Measurements from ENCODE around the gene CDK16. TPM values are rescaled to one million over a fixed set of nuclear protein-coding genes. Genes with fewer than 3 reads are reported as not detected.

The CDK16 gene
- total RNA-seq, 2 experiments from 2014 or later, result 64.3 to 68.8 TPM

DNA sequence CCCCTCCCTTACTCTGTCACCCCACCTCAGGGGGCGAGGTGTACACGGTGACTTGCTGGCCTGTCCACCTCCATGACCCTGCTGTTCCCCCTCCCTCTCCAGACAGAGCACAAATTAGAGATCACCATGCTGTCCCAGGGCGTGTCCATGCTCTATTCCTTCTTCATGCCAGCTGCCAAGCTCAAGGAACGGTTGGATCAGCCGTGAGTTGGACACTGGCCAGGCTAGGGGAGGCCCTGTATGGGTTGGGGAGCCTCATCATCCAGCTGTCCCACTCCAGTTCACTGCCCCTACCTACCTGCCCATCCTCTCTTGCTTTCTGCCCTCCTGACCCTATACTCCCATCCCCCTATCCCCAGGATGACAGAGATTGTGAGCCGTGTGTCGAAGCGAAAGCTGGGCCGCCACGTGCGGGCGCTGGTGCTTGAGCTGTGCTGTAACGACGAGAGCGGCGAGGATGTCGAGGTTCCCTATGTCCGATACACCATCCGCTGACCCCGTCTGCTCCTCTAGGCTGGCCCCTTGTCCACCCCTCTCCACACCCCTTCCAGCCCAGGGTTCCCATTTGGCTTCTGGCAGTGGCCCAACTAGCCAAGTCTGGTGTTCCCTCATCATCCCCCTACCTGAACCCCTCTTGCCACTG lies 3.9 kb upstream of the CDK16 start:
- peaks cover 33% of the 10 kb centered on the region for H3K36me3 Mint-ChIP-seq
- peaks cover 18% of the 10 kb centered on the region for H3K4me1 Mint-ChIP-seq (ENCODE audit: low read depth)
- no peak overlapping the region for H3K27ac Mint-ChIP-seq
- no peak for DNase-seq
- POLR2A ChIA-PET, result no interaction called here
- CTCF ChIA-PET, result interaction anchor here (1.4 kb wide), 1 partner anchor 19 kb away, joined by 3 read pairs; no protein-coding TSS in a partner anchor
- H3K27me3 Mint-ChIP-seq, result no peaks in the 10 kb centered on the region
- H3K9me3 Mint-ChIP-seq, result no peaks in the 10 kb centered on the region
- intact Hi-C loops (cut with micrococcal nuclease), result loop anchor here (5.0 kb wide), 2 partner anchors 98 to 443 kb away; partner anchors contain the start of gene UXT
- no peak overlapping the region for H3K4me3 Mint-ChIP-seq

DNA sequence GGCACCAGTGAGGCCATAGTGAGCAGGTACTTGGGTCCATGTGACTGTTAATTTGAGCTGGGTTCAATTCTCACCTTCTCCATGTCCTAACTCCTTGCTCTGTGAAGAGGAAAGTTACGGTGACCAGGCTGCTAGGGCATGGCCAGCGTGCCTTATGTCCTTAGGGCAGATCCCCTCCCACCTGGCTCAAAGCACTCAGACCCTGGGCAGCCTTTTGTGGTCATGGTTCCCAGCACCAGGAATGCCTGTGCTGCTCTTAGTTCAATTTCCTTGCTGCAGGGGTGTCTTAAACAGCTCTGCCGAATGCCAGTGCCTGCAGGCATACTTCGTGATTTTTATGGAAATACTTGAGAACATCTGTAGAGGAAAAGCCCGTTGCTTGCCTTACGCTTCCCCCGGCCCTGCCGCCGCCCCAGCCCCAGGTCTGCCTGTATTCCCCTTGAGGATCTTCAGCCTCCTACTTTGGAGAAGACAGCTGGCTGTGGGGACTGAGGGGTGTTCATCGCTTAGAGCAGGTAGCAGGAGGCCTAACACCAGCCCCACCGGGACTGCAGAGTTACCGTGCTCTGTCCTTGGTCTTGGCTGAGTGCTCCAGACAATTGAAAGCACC lies 3.1 kb upstream of the CDK16 start:
- H3K4me3 Mint-ChIP-seq, result no peak overlapping the region
- H3K4me1 Mint-ChIP-seq (ENCODE audit: low read depth), result peaks cover 26% of the 10 kb centered on the region
- ChIA-PET POLR2A (interaction anchor here (1.0 kb wide), 1 partner anchor 15 kb away, joined by 4 read pairs; no protein-coding TSS in a partner anchor), CTCF (interaction anchor here (1.4 kb wide), 1 partner anchor 20 kb away, joined by 3 read pairs; no protein-coding TSS in a partner anchor)
- no peak for DNase-seq
- H3K27me3 Mint-ChIP-seq, result no peaks in the 10 kb centered on the region
- no peaks in the 10 kb centered on the region for H3K9me3 Mint-ChIP-seq
- H3K27ac Mint-ChIP-seq, result peak overlapping the region; percentile 97
- intact Hi-C loops (cut with micrococcal nuclease), result loop anchor here (5.0 kb wide), 2 partner anchors 97 to 442 kb away; partner anchors contain the start of gene UXT
- peaks cover 39% of the 10 kb centered on the region for H3K36me3 Mint-ChIP-seq

DNA sequence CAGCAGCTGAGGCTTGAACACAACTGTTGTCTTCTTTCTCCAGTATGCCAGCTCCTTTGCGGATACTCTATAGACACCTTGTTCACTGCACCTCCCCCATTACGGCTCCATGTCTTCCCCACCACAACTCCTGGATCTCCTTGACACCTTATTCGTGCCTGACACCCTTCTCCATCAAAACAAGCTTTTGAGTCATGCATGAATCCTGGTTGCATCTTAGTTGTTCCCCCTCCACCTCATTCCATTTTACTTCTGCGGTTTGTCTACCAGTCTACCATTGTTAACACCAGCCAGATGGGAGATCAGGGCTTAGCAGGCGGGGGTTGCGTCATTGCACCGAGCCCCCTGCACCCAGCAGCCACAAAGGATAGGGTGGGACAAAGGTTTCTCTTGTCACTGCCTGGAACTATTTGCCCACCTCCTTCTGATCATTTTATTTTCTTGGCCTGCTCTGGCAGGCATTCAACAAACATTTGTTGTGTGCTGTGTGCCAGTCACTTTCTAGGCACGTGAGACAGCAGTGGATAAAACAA lies 2.0 kb upstream of the CDK16 start:
- intact Hi-C loops (cut with micrococcal nuclease), result loop anchor here (2.0 to 5.0 kb wide), 3 partner anchors 96 to 441 kb away; partner anchors contain the start of gene UXT
- H3K4me3 Mint-ChIP-seq, result peak overlapping the region; percentile 71
- H3K27me3 Mint-ChIP-seq, result no peaks in the 10 kb centered on the region
- peaks cover 32% of the 10 kb centered on the region for H3K4me1 Mint-ChIP-seq (ENCODE audit: low read depth)
- DNase-seq, result no peak
- ChIA-PET CTCF (no interaction called here), POLR2A (interaction anchor here (1.8 kb wide), 1 partner anchor 25 kb away, joined by 18 read pairs; no protein-coding TSS in a partner anchor)
- H3K27ac Mint-ChIP-seq, result peak overlapping the region; percentile 97
- no peaks in the 10 kb centered on the region for H3K9me3 Mint-ChIP-seq
- peaks cover 38% of the 10 kb centered on the region for H3K36me3 Mint-ChIP-seq

DNA sequence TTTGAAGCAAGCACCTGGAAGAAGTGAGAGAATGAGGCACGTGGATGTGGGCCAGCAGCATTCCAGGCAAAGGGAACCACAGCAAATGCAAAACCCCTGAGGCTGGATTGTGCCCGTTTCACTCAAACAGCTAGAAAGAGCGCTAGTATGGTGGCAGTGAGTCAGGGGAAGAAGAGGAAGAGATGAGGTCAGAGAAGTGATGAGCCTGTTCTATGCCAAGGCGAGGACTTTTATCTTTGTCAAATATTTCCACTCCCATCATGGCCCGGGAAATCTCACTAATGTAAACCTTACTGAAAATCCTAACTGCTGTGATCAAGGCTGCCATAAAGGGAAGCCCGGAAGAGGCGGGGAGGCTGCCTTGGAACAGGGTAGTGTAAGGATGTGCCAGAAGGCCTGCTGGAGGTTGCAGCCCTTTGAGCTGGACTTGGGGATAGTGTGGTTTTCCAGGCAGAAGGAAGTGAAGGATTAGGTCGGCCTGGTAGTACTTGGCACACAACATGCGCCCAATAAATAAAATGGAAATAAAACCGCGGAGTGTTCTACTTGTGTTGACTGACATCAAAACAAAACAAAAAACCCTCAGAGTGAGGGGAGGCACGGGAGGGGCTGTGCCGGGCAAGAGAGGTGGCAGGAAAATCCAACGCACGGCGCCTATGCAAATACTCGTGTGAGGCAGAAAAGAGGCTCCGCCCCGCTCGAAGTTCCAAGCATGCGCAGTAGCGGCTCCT lies 1.2 kb upstream of the CDK16 start:
- peaks cover 35% of the 10 kb centered on the region for H3K36me3 Mint-ChIP-seq
- peaks cover 32% of the 10 kb centered on the region for H3K4me1 Mint-ChIP-seq (ENCODE audit: low read depth)
- intact Hi-C loops (cut with micrococcal nuclease), result loop anchor here (1.0 to 5.0 kb wide), 5 partner anchors 16 to 440 kb away; partner anchors contain the start of genes USP11 and UXT
- peak; percentile 41 for DNase-seq
- CTCF ChIA-PET, result interaction anchor here (0.9 to 1.4 kb wide), 6 partner anchors 17 to 306 kb away, joined by 3 to 6 read pairs (median 4); partner anchors contain the start of genes NDUFB11 and RBM10
- H3K9me3 Mint-ChIP-seq, result no peaks in the 10 kb centered on the region
- peak overlapping the region; percentile 71 for H3K4me3 Mint-ChIP-seq
- H3K27ac Mint-ChIP-seq, result peak overlapping the region; percentile 97
- POLR2A ChIA-PET, result interaction anchor here (1.0 to 2.5 kb wide), 5 partner anchors 12 to 72 kb away, joined by 3 to 18 read pairs (median 7); partner anchors contain the start of genes NDUFB11, RBM10 and USP11
- no peaks in the 10 kb centered on the region for H3K27me3 Mint-ChIP-seq

DNA sequence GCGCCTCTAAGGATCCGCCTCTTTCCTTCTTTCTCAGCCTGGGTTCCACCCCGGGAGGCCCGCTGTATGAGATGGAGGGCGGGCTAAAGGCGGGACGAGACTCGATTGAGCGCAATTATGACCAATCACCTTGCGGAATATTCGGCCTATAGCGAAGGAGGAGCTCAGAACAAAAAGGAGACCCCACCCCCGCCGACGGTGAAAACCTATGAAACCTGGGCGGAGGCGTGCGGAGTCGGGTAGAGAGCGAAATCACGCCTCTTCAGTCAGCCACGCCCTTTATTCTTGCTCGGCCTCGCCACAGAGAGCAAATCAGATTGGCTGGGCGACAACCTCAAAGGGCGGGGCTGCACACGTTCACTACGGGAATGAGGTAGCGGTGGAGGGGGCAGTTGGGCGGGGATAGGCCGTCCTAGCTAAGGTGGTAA lies 615 bp upstream of the CDK16 start:
- H3K4me1 Mint-ChIP-seq (ENCODE audit: low read depth), result peaks cover 32% of the 10 kb centered on the region

DNA sequence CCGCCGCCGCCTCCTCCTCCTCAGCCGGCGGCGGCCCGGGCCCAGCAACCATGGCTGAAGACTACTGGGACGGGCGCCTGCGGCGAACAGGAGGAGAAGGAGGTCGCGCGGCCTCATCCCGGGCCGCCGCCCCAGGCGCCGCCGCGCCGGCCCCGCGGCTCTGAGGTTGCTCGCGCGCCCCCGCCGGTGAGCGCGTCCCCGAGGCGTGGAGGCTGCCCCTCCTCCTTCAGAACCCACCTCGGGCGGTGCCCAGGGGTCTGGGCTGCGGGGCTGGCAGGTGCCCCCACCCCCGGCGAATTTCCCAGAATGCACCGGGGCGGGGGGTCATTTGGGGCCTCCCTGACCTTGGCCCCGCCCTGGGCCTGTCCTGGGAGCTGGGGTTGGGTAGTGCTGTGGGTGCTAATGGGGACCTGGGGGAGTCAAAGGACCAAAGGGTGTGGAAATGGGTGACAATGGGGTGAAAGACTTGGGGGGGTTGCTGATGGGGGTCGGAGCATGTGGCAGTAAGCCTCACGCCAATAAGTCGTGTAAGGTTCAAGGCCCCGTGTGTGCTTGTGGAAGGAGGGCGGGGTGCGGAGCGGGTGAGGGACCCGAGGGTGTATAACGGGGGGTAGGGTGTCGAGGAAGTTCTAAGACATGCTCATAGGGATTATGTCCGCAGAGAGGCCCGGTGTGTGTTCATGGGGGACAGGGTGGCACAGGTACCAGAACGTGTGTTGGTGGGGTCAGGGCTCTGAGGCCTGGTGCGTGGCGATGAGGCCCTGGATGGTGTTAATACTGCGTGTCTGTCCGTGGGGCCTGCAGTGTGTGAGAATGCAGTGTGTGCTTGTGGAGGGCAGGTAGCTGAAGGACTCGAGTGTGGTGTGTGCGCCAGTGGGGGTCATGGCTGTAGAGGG lies 687 bp downstream of the CDK16 start:
- intact Hi-C loops (cut with micrococcal nuclease), result loop anchor here (1.0 to 5.0 kb wide), 4 partner anchors 26 to 438 kb away; partner anchors contain the start of genes NDUFB11, UBA1 and UXT
- Mint-ChIP-seq H3K27ac (peak overlapping the region; percentile 84), H3K4me3 (peak overlapping the region; percentile 84), H3K4me1 (ENCODE audit: low read depth) (peaks cover 32% of the 10 kb centered on the region), H3K27me3 (no peaks in the 10 kb centered on the region), H3K9me3 (no peaks in the 10 kb centered on the region), H3K36me3 (peaks cover 31% of the 10 kb centered on the region)
- ChIA-PET POLR2A (interaction anchor here (1.0 to 2.5 kb wide), 3 partner anchors 10 to 93 kb away, joined by 3 to 14 read pairs (median 3); partner anchors contain the start of gene USP11), CTCF (interaction anchor here (1.0 kb wide), 1 partner anchor 74 kb away, joined by 3 read pairs; the partner anchor contains the start of genes NDUFB11 and RBM10)
- DNase-seq, result peak; percentile 61

More for the DNA sequence above, 615 bp upstream of the CDK16 start:
- intact Hi-C loops (cut with micrococcal nuclease), result loop anchor here (1.0 to 5.0 kb wide), 7 partner anchors 15 to 439 kb away; partner anchors contain the start of genes NDUFB11, UBA1, USP11 and UXT
- H3K36me3 Mint-ChIP-seq, result peaks cover 35% of the 10 kb centered on the region
- peak overlapping the region; percentile 87 for H3K4me3 Mint-ChIP-seq
- H3K27me3 Mint-ChIP-seq, result no peaks in the 10 kb centered on the region
- ChIA-PET CTCF (interaction anchor here (0.9 to 1.4 kb wide), 6 partner anchors 18 to 306 kb away, joined by 3 to 6 read pairs (median 4); partner anchors contain the start of genes NDUFB11 and RBM10), POLR2A (interaction anchor here (0.6 to 2.5 kb wide), 7 partner anchors 11 to 148 kb away, joined by 3 to 18 read pairs (median 3); partner anchors contain the start of genes NDUFB11, RBM10 and USP11)
- H3K9me3 Mint-ChIP-seq, result no peaks in the 10 kb centered on the region
- peak overlapping the region; percentile 97 for H3K27ac Mint-ChIP-seq
- peak; percentile 97 for DNase-seq

DNA sequence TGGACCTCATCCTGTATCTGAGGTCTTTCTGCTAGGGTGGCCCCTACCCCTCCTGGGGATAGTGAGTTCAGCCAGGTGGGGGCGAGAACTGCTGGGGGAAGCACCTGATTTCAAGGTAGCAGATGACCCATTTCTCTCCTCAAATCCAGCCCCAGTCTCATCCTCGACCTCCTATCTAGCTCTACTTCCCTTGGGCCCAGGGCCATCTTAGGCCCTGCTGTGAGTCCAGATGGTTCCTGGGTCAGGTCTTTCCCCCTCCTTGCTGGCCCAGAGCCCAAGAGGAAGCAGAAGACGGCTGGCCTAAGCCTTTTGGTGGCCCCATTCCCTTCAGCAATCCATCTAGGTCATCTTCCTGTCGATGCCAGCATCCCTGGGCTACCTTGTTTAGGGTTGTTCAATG lies 3.3 kb downstream of the CDK16 start:
- H3K36me3 Mint-ChIP-seq, result peaks cover 26% of the 10 kb centered on the region
- peak overlapping the region; percentile 8 for H3K27ac Mint-ChIP-seq
- peaks cover 21% of the 10 kb centered on the region for H3K4me1 Mint-ChIP-seq (ENCODE audit: low read depth)
- intact Hi-C loops (cut with micrococcal nuclease), result no loop called here
- H3K9me3 Mint-ChIP-seq, result no peaks in the 10 kb centered on the region
- H3K27me3 Mint-ChIP-seq, result no peaks in the 10 kb centered on the region
- CTCF ChIA-PET, result no interaction called here
- no peak overlapping the region for H3K4me3 Mint-ChIP-seq
- DNase-seq, result no peak
- POLR2A ChIA-PET, result no interaction called here

DNA sequence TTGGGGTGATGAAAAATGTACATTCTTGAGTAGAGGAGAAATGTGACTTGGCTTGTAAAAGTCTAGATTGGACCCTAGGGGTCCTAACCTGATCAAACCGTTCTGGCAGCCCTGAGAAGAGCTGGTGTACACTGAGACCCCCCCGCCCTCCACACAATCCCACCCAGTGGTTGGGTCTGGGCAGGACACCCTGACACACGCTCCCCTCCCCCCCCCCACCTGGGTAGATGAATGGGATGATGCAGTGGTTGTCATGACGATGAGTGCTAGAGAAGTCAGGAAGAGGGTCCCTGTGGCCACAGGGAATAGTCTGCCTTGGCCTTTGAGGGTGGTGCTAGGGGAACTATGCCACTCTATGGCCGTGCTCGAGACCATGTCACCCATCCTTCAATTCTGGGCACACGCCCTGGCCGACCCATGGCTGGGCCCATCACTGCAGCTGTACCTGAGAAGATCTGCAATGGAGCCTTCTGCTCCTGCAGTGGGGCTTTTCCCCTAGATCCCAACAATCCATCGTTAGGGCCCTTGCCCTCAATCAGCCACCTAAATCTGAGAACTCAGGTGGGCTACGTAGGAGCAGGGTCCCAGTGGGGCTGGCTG lies 4.4 kb downstream of the CDK16 start:
- Mint-ChIP-seq H3K36me3 (peaks cover 24% of the 10 kb centered on the region), H3K4me3 (no peak overlapping the region)

DNA sequence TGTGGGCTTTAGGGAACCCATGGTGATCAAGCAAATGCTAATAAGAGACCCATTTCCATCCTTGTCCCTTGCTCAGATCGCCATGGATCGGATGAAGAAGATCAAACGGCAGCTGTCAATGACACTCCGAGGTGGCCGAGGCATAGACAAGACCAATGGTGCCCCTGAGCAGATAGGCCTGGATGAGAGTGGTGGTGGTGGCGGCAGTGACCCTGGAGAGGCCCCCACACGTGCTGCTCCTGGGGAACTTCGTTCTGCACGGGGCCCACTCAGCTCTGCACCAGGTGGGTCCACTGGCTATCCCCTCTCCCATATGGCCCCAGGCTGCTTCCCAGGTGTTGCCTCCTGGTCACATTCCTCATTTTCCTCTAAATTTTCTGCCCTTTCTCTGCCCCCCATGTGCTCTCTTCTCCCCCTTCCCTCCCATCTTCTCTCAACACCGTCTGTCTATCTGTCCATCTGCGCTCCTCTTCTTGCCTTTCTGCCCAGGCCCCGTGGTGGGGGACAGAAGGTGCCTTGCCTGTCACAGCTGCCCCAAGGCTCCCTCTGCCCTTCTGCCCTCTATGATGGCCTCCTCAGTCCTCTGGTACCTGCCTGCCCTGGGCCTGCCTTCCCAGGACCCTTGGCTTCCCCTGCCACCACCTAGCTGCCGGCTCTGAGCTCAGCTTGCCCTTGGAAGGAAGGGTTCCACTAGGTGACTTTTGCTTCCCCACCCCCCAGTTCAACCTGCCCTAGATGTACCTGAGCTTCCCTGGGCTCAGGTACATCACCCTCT lies 5.2 kb downstream of the CDK16 start:
- ChIA-PET POLR2A (no interaction called here), CTCF (no interaction called here)
- Mint-ChIP-seq H3K36me3 (peaks cover 24% of the 10 kb centered on the region), H3K9me3 (no peaks in the 10 kb centered on the region), H3K27me3 (no peaks in the 10 kb centered on the region), H3K27ac (no peak overlapping the region), H3K4me1 (ENCODE audit: low read depth) (peaks cover 14% of the 10 kb centered on the region), H3K4me3 (no peak overlapping the region)
- intact Hi-C loops (cut with micrococcal nuclease), result no loop called here
- DNase-seq, result no peak

More for the DNA sequence above, 4.4 kb downstream of the CDK16 start:
- no peaks in the 10 kb centered on the region for H3K9me3 Mint-ChIP-seq
- DNase-seq, result no peak
- H3K27me3 Mint-ChIP-seq, result no peaks in the 10 kb centered on the region
- intact Hi-C loops (cut with micrococcal nuclease), result no loop called here
- no peak overlapping the region for H3K27ac Mint-ChIP-seq
- H3K4me1 Mint-ChIP-seq (ENCODE audit: low read depth), result peaks cover 14% of the 10 kb centered on the region
- ChIA-PET POLR2A (no interaction called here), CTCF (no interaction called here)
